Measurements from ENCODE around the gene UPF2. TPM values are rescaled to one million over a fixed set of nuclear protein-coding genes. Genes with fewer than 3 reads are reported as not detected.

The UPF2 gene
- total RNA-seq, 2 donors from 2014 or later: 10.6 to 26.0 TPM

GRCh38 chr10:11876805-11877590, 165.6 kb downstream of the UPF2 start:
- no peaks in the 10 kb centered on the region for H3K9me3 ChIP-seq
- no peak overlapping the region for H3K4me3 ChIP-seq
- no peak overlapping the region for H3K27ac ChIP-seq
- no peak for TF ChIP-seq CTCF (IDR thresholded peaks at IDR 0.05)
- H3K36me3 ChIP-seq: no peaks in the 10 kb centered on the region
- DNase-seq (ENCODE audit: low spot score) (no peak), ATAC-seq (ENCODE audit: insufficient number of reproducible peaks, low FRiP score, low read depth) (no peak)
- H3K27me3 ChIP-seq (replicated peaks; ENCODE audit: insufficient read depth): no peaks in the 10 kb centered on the region
- peaks cover 0 to 15% of the 10 kb centered on the region in 2 donors for H3K4me1 ChIP-seq (ENCODE audit: control insufficient read depth in 1 of 2, low read depth in 2 of 2)

- Histone ChIP-seq H3K9me3 (no peaks in the 10 kb centered on the region), H3K4me1 (ENCODE audit: control insufficient read depth in 1 of 2, low read depth in 2 of 2) (peaks cover 0 to 22% of the 10 kb centered on the region in 2 donors), H3K4me3 (no peak overlapping the region), H3K36me3 (no peaks in the 10 kb centered on the region), H3K27me3 (replicated peaks; ENCODE audit: insufficient read depth) (no peaks in the 10 kb centered on the region), H3K27ac (no peak overlapping the region)
- TF ChIP-seq CTCF (IDR thresholded peaks at IDR 0.05): no peak
- DNase-seq (ENCODE audit: low spot score): no peak
- ATAC-seq (ENCODE audit: insufficient number of reproducible peaks, low FRiP score, low read depth): no peak
Observed at GRCh38 chr10:11876324-11876723, 166.3 kb downstream of the UPF2 start.

DNA sequence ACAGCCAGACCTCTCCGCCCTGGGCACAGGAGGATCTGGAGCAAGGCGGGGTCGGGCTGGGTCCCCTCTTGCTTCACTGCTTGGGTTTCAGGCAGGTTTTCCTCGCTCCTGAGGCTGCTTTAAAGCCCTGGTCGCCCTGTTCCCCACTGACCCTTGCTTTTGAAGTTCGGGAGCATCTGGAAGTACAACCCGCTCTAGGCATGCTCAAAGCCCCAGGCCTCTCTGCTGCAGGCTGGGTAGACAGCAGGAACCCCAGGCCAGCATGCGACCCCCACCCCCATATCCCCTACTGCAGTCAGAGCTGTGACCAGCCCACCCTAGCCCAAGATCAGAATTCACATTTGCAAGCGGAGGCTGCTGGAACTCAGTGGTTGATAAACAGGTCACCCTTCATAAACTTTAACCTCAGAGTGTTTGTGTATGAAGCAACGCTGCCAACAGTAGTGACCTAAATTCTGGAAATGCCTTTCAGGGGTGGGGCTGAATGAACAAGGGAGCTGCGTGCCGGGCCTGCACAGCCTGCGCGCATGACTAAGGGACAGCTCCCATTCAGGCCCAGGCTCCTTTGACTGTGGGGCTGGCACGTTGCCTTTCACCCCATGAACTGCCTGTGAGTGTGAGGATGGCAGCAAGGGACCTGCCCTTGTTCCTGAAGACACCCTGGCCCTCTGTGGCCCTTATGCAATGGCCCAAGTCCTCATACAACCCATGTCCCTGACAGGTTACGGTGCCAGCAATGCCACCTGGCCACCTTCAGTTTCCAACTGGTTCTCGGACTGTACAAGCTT, 166.9 kb downstream of the UPF2 start:
- peaks cover 0 to 23% of the 10 kb centered on the region in 2 donors for H3K4me1 ChIP-seq (ENCODE audit: control insufficient read depth in 1 of 2, low read depth in 2 of 2)
- no peaks in the 10 kb centered on the region for H3K27me3 ChIP-seq (replicated peaks; ENCODE audit: insufficient read depth)
- no peaks in the 10 kb centered on the region for H3K36me3 ChIP-seq
- ATAC-seq (ENCODE audit: insufficient number of reproducible peaks, low FRiP score, low read depth) (peak; percentile 51), DNase-seq (ENCODE audit: low spot score) (peak; percentile 9)
- no peaks in the 10 kb centered on the region for H3K9me3 ChIP-seq
- no peak for TF ChIP-seq CTCF (IDR thresholded peaks at IDR 0.05)
- no peak overlapping the region for H3K27ac ChIP-seq
- no peak overlapping the region for H3K4me3 ChIP-seq

- TF ChIP-seq CTCF (IDR thresholded peaks at IDR 0.05): no peak
- Histone ChIP-seq H3K4me3 (no peak overlapping the region), H3K9me3 (no peaks in the 10 kb centered on the region), H3K4me1 (ENCODE audit: control insufficient read depth in 1 of 2, low read depth in 2 of 2) (peaks cover 0 to 26% of the 10 kb centered on the region in 2 donors), H3K27ac (no peak overlapping the region), H3K27me3 (replicated peaks; ENCODE audit: insufficient read depth) (no peaks in the 10 kb centered on the region), H3K36me3 (no peaks in the 10 kb centered on the region)
- DNase-seq (ENCODE audit: low spot score): no peak
- ATAC-seq (ENCODE audit: insufficient number of reproducible peaks, low FRiP score, low read depth): no peak
Observed at GRCh38 chr10:11874568-11875493, 167.8 kb downstream of the UPF2 start.

Data from thoracic aorta (tissue), 2 donors.